Mesendoderm (in vitro differentiated cells): ENCODE results near the gene EDN2.

ENCODE experiments used
- DNase-seq: peaks from one replicate; pipeline ENCODE4 v3.0.0; 2013
- H2AK5ac ChIP-seq: 2 replicates; pipeline ENCODE4 v1.6.1; 2013; ENCODE audit warnings: low read length, inconsistent platforms
- H2BK120ac ChIP-seq: 2 replicates; pipeline ENCODE4 v1.6.1; 2013; ENCODE audit warnings: low read depth, mild to moderate bottlenecking, low read length, moderate library complexity, mixed read lengths
- H2BK15ac ChIP-seq: replicated peaks from 2 replicates; pipeline ENCODE4 v1.6.1; 2013; ENCODE audit warnings: low read depth, mild to moderate bottlenecking, moderate library complexity
- H2BK5ac ChIP-seq: 2 replicates; pipeline ENCODE4 v1.6.1; 2013; ENCODE audit warnings: low read length, inconsistent platforms
- H3K18ac ChIP-seq: 2 replicates; pipeline ENCODE4 v1.6.1; 2013; ENCODE audit warnings: mild to moderate bottlenecking, low read length, mixed read lengths
- H3K23ac ChIP-seq: one replicate; pipeline ENCODE4 v1.6.1; 2013; ENCODE audit warnings: low read length
- H3K27ac ChIP-seq: 2 replicates; pipeline ENCODE4 v1.5.1; 2013; ENCODE audit warnings: low read depth, mild to moderate bottlenecking, inconsistent platforms, low read length, moderate library complexity
- H3K27me3 ChIP-seq: 2 replicates; pipeline ENCODE4 v1.6.1; 2013; ENCODE audit warnings: low read length, control low read depth, mild to moderate bottlenecking, inconsistent platforms; ENCODE audit not compliant: insufficient read depth, poor library complexity
- H3K36me3 ChIP-seq: 2 replicates; pipeline ENCODE4 v1.6.1; 2013; ENCODE audit warnings: low read length, inconsistent platforms; ENCODE audit not compliant: control insufficient read depth, insufficient read depth
- H3K4ac ChIP-seq: one replicate; pipeline ENCODE4 v1.6.1; 2013; ENCODE audit warnings: low read depth, mild to moderate bottlenecking, low read length, moderate library complexity
- H3K4me1 ChIP-seq: 2 replicates; pipeline ENCODE4 v1.6.1; 2013; ENCODE audit warnings: low read depth, low read length, inconsistent platforms; ENCODE audit not compliant: control insufficient read depth
- H3K4me2 ChIP-seq: 2 replicates; pipeline ENCODE4 v1.6.1; 2013; ENCODE audit warnings: low read length
- H3K4me3 ChIP-seq: 2 replicates; pipeline ENCODE4 v1.5.1; 2013; ENCODE audit warnings: mild to moderate bottlenecking, low read length
- H3K56ac ChIP-seq: one replicate; pipeline ENCODE4 v1.6.1; 2013; ENCODE audit warnings: low read length
- H3K79me1 ChIP-seq: 2 replicates; pipeline ENCODE4 v1.6.1; 2013; ENCODE audit warnings: low read length, inconsistent platforms
- H3K79me2 ChIP-seq: 2 replicates; pipeline ENCODE4 v1.6.1; 2013; ENCODE audit warnings: mild to moderate bottlenecking, low read length; ENCODE audit not compliant: control insufficient read depth, insufficient read depth
- H3K9ac ChIP-seq: 2 replicates; pipeline ENCODE4 v1.6.1; 2013; ENCODE audit warnings: low read length, inconsistent platforms
- H4K5ac ChIP-seq: one replicate; pipeline ENCODE4 v1.6.1; 2013; ENCODE audit warnings: low read length
- H4K8ac ChIP-seq: one replicate; pipeline ENCODE4 v1.6.1; 2013; ENCODE audit warnings: low read depth, mild to moderate bottlenecking, control low read depth, low read length, moderate library complexity
- WGBS: extraction: QIAGEN DNeasy Blood & Tissue Kit; methylation state at CpG from one replicate; pipeline ENCODE4 v1.1.7; 2013; ENCODE audit warnings: low lambda C conversion rate, missing lambda C conversion rate; ENCODE audit not compliant: insufficient coverage; ENCODE audit errors: extremely low coverage; 5-methylcytosine and 5-hydroxymethylcytosine counted together

The EDN2 gene

DNA sequence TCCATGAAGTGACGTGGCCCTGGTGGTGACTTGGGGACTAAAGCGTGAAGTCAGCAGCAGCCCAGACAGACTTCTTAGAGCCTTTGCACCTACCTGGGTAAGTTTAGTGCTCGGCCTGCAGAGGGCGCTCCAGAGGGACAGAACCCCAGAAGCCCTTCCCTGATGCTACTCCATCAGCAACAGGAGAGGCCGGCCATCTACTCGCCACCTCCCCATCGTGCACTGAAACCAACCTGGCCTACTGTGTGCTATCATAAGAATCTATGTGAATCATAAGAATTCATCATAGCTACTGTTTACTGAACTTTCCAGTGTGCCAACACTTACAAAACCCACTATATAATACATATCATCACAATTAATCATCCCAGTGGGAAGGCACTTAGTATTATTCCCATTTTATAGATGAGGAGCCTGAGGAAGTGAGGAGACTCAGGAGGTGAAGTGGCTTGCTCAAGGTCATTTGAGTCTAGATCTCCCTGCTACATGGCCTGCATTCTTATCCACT, 7.9 kb upstream of the EDN2 start:
- DNase-seq: peak; percentile 89
- Histone ChIP-seq H3K23ac (no peak overlapping the region), H3K4me3 (no peak overlapping the region), H4K8ac (no peak overlapping the region), H3K4me1 (peaks cover 5% of the 10 kb centered on the region), H4K5ac (no peak overlapping the region), H3K18ac (no peak overlapping the region), H2BK15ac (no peak overlapping the region), H3K36me3 (no peaks in the 10 kb centered on the region), H3K4ac (no peak overlapping the region), H3K9ac (no peak overlapping the region), H3K27ac (no peak overlapping the region), H2BK5ac (no peak overlapping the region), H3K79me2 (no peaks in the 10 kb centered on the region), H3K27me3 (no peaks in the 10 kb centered on the region), H2BK120ac (no peak overlapping the region), H3K56ac (no peak overlapping the region), H3K79me1 (no peaks in the 10 kb centered on the region), H3K4me2 (no peak overlapping the region), H2AK5ac (no peak overlapping the region)
- WGBS: no CpG with 5 or more reads among the region's 7 CpGs

DNA sequence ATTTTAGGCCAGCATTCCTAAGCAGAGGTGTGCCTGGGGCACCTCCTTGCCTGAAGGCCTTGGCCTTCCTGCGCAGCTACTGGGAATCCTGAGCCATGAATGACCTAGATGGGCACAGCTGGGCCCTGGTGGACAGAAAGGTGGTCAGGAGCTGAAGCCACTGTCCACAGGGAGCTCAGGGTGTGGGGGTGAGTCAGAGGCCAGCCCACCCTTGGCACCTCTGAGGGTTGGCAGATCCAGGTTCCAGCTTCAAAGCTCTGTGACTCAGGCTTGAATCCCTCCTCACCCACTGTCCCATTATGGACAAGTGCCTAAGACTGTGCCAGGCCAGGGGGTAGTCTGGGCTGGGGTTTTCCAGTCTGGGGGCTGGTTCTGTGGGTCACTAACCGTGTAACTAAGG, 6.4 kb upstream of the EDN2 start:
- no peak overlapping the region for H3K9ac ChIP-seq
- no peak overlapping the region for H3K4me3 ChIP-seq
- no peak overlapping the region for H2AK5ac ChIP-seq
- WGBS: no CpG with 5 or more reads among the region's 2 CpGs
- no peak overlapping the region for H3K18ac ChIP-seq
- H3K27ac ChIP-seq: no peak overlapping the region
- H2BK15ac ChIP-seq: no peak overlapping the region
- H2BK5ac ChIP-seq: no peak overlapping the region
- no peak overlapping the region for H3K23ac ChIP-seq
- H3K56ac ChIP-seq: no peak overlapping the region
- H4K5ac ChIP-seq: no peak overlapping the region
- H3K27me3 ChIP-seq: no peaks in the 10 kb centered on the region
- H3K4me2 ChIP-seq: no peak overlapping the region
- H4K8ac ChIP-seq: no peak overlapping the region
- no peak for DNase-seq
- no peaks in the 10 kb centered on the region for H3K79me1 ChIP-seq
- H3K79me2 ChIP-seq: no peaks in the 10 kb centered on the region
- no peaks in the 10 kb centered on the region for H3K36me3 ChIP-seq
- no peak overlapping the region for H2BK120ac ChIP-seq
- no peak overlapping the region for H3K4ac ChIP-seq
- peaks cover 14% of the 10 kb centered on the region for H3K4me1 ChIP-seq

DNA sequence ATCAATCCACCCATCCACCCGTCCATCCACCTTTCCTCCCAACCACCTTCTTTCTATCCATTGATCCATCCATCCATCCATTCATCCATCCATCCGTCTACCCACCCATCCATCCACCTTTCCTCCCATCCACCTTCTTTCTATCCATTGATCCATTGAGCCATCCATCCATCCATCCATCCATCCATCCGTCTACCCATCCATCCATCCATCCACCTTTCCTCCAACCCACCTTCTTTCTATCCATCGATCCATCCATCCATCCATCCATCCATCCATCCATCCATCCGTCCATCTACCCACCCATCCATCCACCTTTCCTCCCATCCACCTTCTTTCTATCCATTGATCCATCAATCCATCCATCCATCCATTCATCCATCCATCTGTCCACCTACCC, 5.1 kb upstream of the EDN2 start:
- H3K79me1 ChIP-seq: no peaks in the 10 kb centered on the region
- H3K4ac ChIP-seq: no peak overlapping the region
- no peak overlapping the region for H2AK5ac ChIP-seq
- no peak overlapping the region for H3K27ac ChIP-seq
- no peaks in the 10 kb centered on the region for H3K27me3 ChIP-seq
- no peak overlapping the region for H4K8ac ChIP-seq
- no peak overlapping the region for H3K23ac ChIP-seq
- no peak overlapping the region for H3K4me2 ChIP-seq
- no peak for DNase-seq
- no peaks in the 10 kb centered on the region for H3K36me3 ChIP-seq
- no peak overlapping the region for H3K56ac ChIP-seq
- H4K5ac ChIP-seq: no peak overlapping the region
- no peak overlapping the region for H3K9ac ChIP-seq
- H3K79me2 ChIP-seq: no peaks in the 10 kb centered on the region
- no peak overlapping the region for H2BK5ac ChIP-seq
- H3K4me3 ChIP-seq: no peak overlapping the region
- H3K18ac ChIP-seq: no peak overlapping the region
- no peak overlapping the region for H2BK120ac ChIP-seq
- WGBS: 97% methylated on average over 5 of the region's 5 CpGs
- H3K4me1 ChIP-seq: peaks cover 15% of the 10 kb centered on the region
- H2BK15ac ChIP-seq: no peak overlapping the region

GRCh38 chr1:41488040-41488951, 3.8 kb upstream of the EDN2 start:
- Histone ChIP-seq H3K4me3 (no peak overlapping the region), H3K79me2 (no peaks in the 10 kb centered on the region), H2AK5ac (no peak overlapping the region), H3K27ac (no peak overlapping the region), H3K23ac (no peak overlapping the region), H3K18ac (no peak overlapping the region), H3K4ac (no peak overlapping the region), H4K5ac (no peak overlapping the region), H3K4me1 (peaks cover 15% of the 10 kb centered on the region), H2BK5ac (no peak overlapping the region), H2BK15ac (no peak overlapping the region), H3K4me2 (no peak overlapping the region), H4K8ac (no peak overlapping the region), H3K27me3 (no peaks in the 10 kb centered on the region), H3K36me3 (no peaks in the 10 kb centered on the region), H2BK120ac (no peak overlapping the region), H3K79me1 (no peaks in the 10 kb centered on the region), H3K56ac (peak overlapping the region; percentile 17), H3K9ac (no peak overlapping the region)
- no peak for DNase-seq
- no CpG with 5 or more reads among the region's 11 CpGs for WGBS

GRCh38 chr1:41487126-41488039, 2.9 kb upstream of the EDN2 start:
- no peak overlapping the region for H3K4me3 ChIP-seq
- no peaks in the 10 kb centered on the region for H3K79me2 ChIP-seq
- peak overlapping the region; percentile 30 for H3K18ac ChIP-seq
- H3K56ac ChIP-seq: peak overlapping the region; percentile 83
- no peak overlapping the region for H3K4me2 ChIP-seq
- no peak overlapping the region for H2BK120ac ChIP-seq
- H2AK5ac ChIP-seq: no peak overlapping the region
- H3K4ac ChIP-seq: peak overlapping the region; percentile 27
- WGBS: no CpG with 5 or more reads among the region's 16 CpGs
- peaks cover 15% of the 10 kb centered on the region for H3K4me1 ChIP-seq
- no peak overlapping the region for H4K5ac ChIP-seq
- no peaks in the 10 kb centered on the region for H3K36me3 ChIP-seq
- no peak overlapping the region for H3K23ac ChIP-seq
- no peak overlapping the region for H2BK15ac ChIP-seq
- no peaks in the 10 kb centered on the region for H3K27me3 ChIP-seq
- no peaks in the 10 kb centered on the region for H3K79me1 ChIP-seq
- H2BK5ac ChIP-seq: no peak overlapping the region
- H3K9ac ChIP-seq: peak overlapping the region; percentile 51
- DNase-seq: no peak
- H4K8ac ChIP-seq: no peak overlapping the region
- H3K27ac ChIP-seq: peak overlapping the region; percentile 78
